HEK293 (cell line): ENCODE measurements around the gene KRTCAP2.

ENCODE experiments used
- CTCF ChIA-PET: fragments of 350-600 bp; formaldehyde crosslinking; extraction: SDS; loops from one replicate; lab custom pipeline; 2021; ENCODE audit warnings: antibody characterized with exemption; lab: Yijun Ruan, JAX
- POLR2A ChIA-PET: fragments of 300-600 bp; formaldehyde crosslinking; extraction: SDS; loops from one replicate; lab custom pipeline; 2020; ENCODE audit warnings: antibody characterized with exemption, inconsistent platforms; lab: Yijun Ruan, JAX
- H3K27ac ChIP-seq: fragments of 200-500 bp; sonication (Bioruptor generic); 2 replicates; pipeline ENCODE4 v1.5.1; 2014; ENCODE audit warnings: low read depth, low read length, control low read depth, inconsistent platforms; ENCODE audit errors: extremely low read depth
- H3K36me3 ChIP-seq, 2 experiments: fragments of 200-500 bp in 1 of 2; sonication (Bioruptor generic) in 1 of 2; 1 replicate in 1 of 2; 2 replicates in 1 of 2; pipeline ENCODE4 v1.5.1; 2014 to 2017; ENCODE audit warnings: inconsistent platforms in 2 of 2, low read length in 2 of 2; ENCODE audit not compliant: control insufficient read depth in 2 of 2, insufficient read depth in 1 of 2
- H3K4me1 ChIP-seq: fragments of 200-500 bp; sonication (Bioruptor generic); 2 replicates; pipeline ENCODE4 v1.5.1; 2014; ENCODE audit warnings: mild to moderate bottlenecking, low read length, inconsistent platforms; ENCODE audit not compliant: control insufficient read depth, insufficient read depth
- H3K4me3 ChIP-seq: 2 replicates; pipeline ENCODE4 v1.5.1; 2011; ENCODE audit warnings: low read depth, mild to moderate bottlenecking, control low read depth, low read length, moderate library complexity
- H3K9me3 ChIP-seq: fragments of 200-500 bp; sonication (Bioruptor generic); 2 replicates; pipeline ENCODE4 v1.5.1; 2014; ENCODE audit warnings: low read depth, low read length, inconsistent platforms; ENCODE audit not compliant: control insufficient read depth, insufficient read depth
- HOXC10 ChIP-seq: sonication (generic); formaldehyde crosslinking; IDR thresholded peaks from 2 replicates; pipeline ENCODE4 v1.8.1; 2023; ENCODE audit warnings: mild to moderate bottlenecking, missing genetic modification reagents
- HOXD13 ChIP-seq: sonication (generic); formaldehyde crosslinking; IDR thresholded peaks from 2 replicates; pipeline ENCODE4 v1.8.0; 2022; ENCODE audit warnings: missing genetic modification reagents, borderline replicate concordance
- KLF16 ChIP-seq: fragments of 450-650 bp; formaldehyde crosslinking; IDR thresholded peaks from 2 replicates; pipeline ENCODE4 v1.5.1; 2017; ENCODE audit warnings: missing biosample characterization, missing genetic modification characterization
- OVOL3 ChIP-seq: fragments of 450-650 bp; formaldehyde crosslinking; IDR thresholded peaks from 2 replicates; pipeline ENCODE4 v1.5.1; 2016; ENCODE audit warnings: missing biosample characterization, missing genetic modification characterization
- SP3 ChIP-seq: fragments of 450-650 bp; formaldehyde crosslinking; IDR thresholded peaks from 2 replicates; pipeline ENCODE4 v1.5.1; 2016; ENCODE audit warnings: missing biosample characterization, missing genetic modification characterization
- ZFP37 ChIP-seq: fragments of 450-650 bp; formaldehyde crosslinking; IDR thresholded peaks from 2 replicates; pipeline ENCODE4 v1.5.1; 2016; ENCODE audit warnings: missing biosample characterization, missing genetic modification characterization
- ZFP41 ChIP-seq: fragments of 450-650 bp; formaldehyde crosslinking; IDR thresholded peaks from 2 replicates; pipeline ENCODE4 v1.5.1; 2016; ENCODE audit warnings: missing biosample characterization, missing genetic modification characterization, borderline replicate concordance
- ZNF114 ChIP-seq: fragments of 450-650 bp; formaldehyde crosslinking; IDR thresholded peaks from 2 replicates; pipeline ENCODE4 v1.5.0; 2017; ENCODE audit warnings: missing biosample characterization, missing genetic modification characterization
- ZNF248 ChIP-seq: fragments of 450-650 bp; formaldehyde crosslinking; IDR thresholded peaks from 2 replicates; pipeline ENCODE4 v1.5.1; 2017; ENCODE audit warnings: missing biosample characterization, missing genetic modification characterization
- ZNF394 ChIP-seq: fragments of 450-650 bp; formaldehyde crosslinking; IDR thresholded peaks from 2 replicates; pipeline ENCODE4 v1.5.1; 2016; ENCODE audit warnings: missing biosample characterization, missing genetic modification characterization, mild to moderate bottlenecking, moderate library complexity, borderline replicate concordance
- ZNF48 ChIP-seq: fragments of 450-650 bp; formaldehyde crosslinking; IDR thresholded peaks from 2 replicates; pipeline ENCODE4 v1.5.1; 2016; ENCODE audit warnings: missing biosample characterization, missing genetic modification characterization
- ZNF560 ChIP-seq: fragments of 450-650 bp; formaldehyde crosslinking; IDR thresholded peaks from 2 replicates; pipeline ENCODE4 v1.5.1; 2017; ENCODE audit warnings: missing biosample characterization, missing genetic modification characterization, borderline replicate concordance
- ZNF600 ChIP-seq: fragments of 450-650 bp; formaldehyde crosslinking; IDR thresholded peaks from 2 replicates; pipeline ENCODE4 v1.5.1; 2016; ENCODE audit warnings: missing biosample characterization, missing genetic modification characterization
- ZNF621 ChIP-seq: fragments of 450-650 bp; formaldehyde crosslinking; IDR thresholded peaks from 2 replicates; pipeline ENCODE4 v1.5.1; 2017; ENCODE audit warnings: missing biosample characterization, missing genetic modification characterization
- ZNF660 ChIP-seq: fragments of 450-650 bp; IDR thresholded peaks from 2 replicates; pipeline ENCODE4 v1.5.1; 2018; ENCODE audit warnings: missing biosample characterization, mild to moderate bottlenecking, missing genetic modification characterization
- ZNF76 ChIP-seq: fragments of 450-650 bp; formaldehyde crosslinking; IDR thresholded peaks from 2 replicates; pipeline ENCODE4; 2016; ENCODE audit warnings: low read depth, missing biosample characterization, missing genetic modification characterization, borderline replicate concordance
- ZNF777 ChIP-seq: fragments of 450-650 bp; formaldehyde crosslinking; IDR thresholded peaks from 2 replicates; pipeline ENCODE4 v1.5.1; 2017; ENCODE audit warnings: missing biosample characterization, missing genetic modification characterization, borderline replicate concordance
- TF ChIP-seq, protein P1 (sequence below): fragments of 450-650 bp; formaldehyde crosslinking; IDR thresholded peaks from 2 replicates; pipeline ENCODE4 v1.5.1; 2016; ENCODE audit warnings: missing biosample characterization, missing genetic modification characterization, low read depth
- TF ChIP-seq, protein P2 (sequence below): fragments of 450-650 bp; formaldehyde crosslinking; IDR thresholded peaks from 2 replicates; pipeline ENCODE4 v1.5.1; 2016; ENCODE audit warnings: missing biosample characterization, missing genetic modification characterization
- TF ChIP-seq, protein P3 (sequence below): fragments of 450-650 bp; formaldehyde crosslinking; conservative IDR thresholded peaks from 2 replicates; pipeline ENCODE4 v1.5.1; 2016; ENCODE audit warnings: low read depth, missing biosample characterization, missing genetic modification characterization

Gene KRTCAP2

DNA sequence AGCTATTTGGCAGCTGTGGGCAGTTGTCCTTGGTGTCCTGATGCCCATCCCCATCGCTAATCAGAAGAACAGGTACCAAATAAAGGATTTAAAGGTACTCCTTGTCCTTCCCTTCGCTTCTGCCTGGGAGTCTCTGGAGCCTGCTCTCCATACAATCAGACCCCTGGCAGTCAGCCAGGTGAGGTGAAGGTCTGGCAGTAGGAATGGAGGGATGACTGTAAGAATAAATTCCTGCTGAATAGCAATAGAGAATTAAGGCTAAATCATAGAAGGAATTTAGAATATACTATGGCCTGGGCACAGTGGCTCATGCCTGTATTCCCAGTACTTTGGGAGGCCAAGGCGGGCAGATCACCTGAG is 25.4 kb upstream of the KRTCAP2 start:
- POLR2A ChIA-PET = no interaction called here
- no peaks in the 10 kb centered on the region for H3K9me3 ChIP-seq
- CTCF ChIA-PET = interaction anchor here (0.6 to 1.4 kb wide), 2 partner anchors 23 to 30 kb away, joined by 3 read pairs; no protein-coding TSS in a partner anchor
- TF ChIP-seq ZNF114 (tag by site-specific recombination) = no peak
- no peak for TF ChIP-seq ZNF48 (tag by site-specific recombination)
- TF ChIP-seq HOXC10 = no peak
- TF ChIP-seq, protein P1, sequence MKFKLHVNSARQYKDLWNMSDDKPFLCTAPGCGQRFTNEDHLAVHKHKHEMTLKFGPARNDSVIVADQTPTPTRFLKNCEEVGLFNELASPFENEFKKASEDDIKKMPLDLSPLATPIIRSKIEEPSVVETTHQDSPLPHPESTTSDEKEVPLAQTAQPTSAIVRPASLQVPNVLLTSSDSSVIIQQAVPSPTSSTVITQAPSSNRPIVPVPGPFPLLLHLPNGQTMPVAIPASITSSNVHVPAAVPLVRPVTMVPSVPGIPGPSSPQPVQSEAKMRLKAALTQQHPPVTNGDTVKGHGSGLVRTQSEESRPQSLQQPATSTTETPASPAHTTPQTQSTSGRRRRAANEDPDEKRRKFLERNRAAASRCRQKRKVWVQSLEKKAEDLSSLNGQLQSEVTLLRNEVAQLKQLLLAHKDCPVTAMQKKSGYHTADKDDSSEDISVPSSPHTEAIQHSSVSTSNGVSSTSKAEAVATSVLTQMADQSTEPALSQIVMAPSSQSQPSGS (tag by site-specific recombination) = no peak
- no peak for TF ChIP-seq ZFP41 (tag by site-specific recombination)
- no peak for TF ChIP-seq ZNF600 (tag by site-specific recombination)
- TF ChIP-seq ZNF777 (tag by site-specific recombination) = no peak
- TF ChIP-seq SP3 (tag by site-specific recombination) = no peak
- TF ChIP-seq, protein P2, sequence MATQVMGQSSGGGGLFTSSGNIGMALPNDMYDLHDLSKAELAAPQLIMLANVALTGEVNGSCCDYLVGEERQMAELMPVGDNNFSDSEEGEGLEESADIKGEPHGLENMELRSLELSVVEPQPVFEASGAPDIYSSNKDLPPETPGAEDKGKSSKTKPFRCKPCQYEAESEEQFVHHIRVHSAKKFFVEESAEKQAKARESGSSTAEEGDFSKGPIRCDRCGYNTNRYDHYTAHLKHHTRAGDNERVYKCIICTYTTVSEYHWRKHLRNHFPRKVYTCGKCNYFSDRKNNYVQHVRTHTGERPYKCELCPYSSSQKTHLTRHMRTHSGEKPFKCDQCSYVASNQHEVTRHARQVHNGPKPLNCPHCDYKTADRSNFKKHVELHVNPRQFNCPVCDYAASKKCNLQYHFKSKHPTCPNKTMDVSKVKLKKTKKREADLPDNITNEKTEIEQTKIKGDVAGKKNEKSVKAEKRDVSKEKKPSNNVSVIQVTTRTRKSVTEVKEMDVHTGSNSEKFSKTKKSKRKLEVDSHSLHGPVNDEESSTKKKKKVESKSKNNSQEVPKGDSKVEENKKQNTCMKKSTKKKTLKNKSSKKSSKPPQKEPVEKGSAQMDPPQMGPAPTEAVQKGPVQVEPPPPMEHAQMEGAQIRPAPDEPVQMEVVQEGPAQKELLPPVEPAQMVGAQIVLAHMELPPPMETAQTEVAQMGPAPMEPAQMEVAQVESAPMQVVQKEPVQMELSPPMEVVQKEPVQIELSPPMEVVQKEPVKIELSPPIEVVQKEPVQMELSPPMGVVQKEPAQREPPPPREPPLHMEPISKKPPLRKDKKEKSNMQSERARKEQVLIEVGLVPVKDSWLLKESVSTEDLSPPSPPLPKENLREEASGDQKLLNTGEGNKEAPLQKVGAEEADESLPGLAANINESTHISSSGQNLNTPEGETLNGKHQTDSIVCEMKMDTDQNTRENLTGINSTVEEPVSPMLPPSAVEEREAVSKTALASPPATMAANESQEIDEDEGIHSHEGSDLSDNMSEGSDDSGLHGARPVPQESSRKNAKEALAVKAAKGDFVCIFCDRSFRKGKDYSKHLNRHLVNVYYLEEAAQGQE (tag by site-specific recombination) = no peak
- no peak for TF ChIP-seq ZNF660 (tag by site-specific recombination)
- no peak for TF ChIP-seq ZNF621 (tag by site-specific recombination)
- TF ChIP-seq ZNF394 = no peak
- no peak for TF ChIP-seq HOXD13
- no peak for TF ChIP-seq ZNF248
- TF ChIP-seq ZFP37 (tag by site-specific recombination) = no peak
- TF ChIP-seq ZNF560 (tag by site-specific recombination) = no peak
- no peak for TF ChIP-seq ZNF76 (tag by site-specific recombination)
- no peak for TF ChIP-seq OVOL3 (tag by site-specific recombination)
- no peak overlapping the region for H3K27ac ChIP-seq
- H3K36me3 ChIP-seq = peaks cover 0 to 52% of the 10 kb centered on the region in 2 experiments; a peak in 1 of 3 replicates
- H3K4me1 ChIP-seq = no peaks in the 10 kb centered on the region
- H3K4me3 ChIP-seq = no peak overlapping the region

DNA sequence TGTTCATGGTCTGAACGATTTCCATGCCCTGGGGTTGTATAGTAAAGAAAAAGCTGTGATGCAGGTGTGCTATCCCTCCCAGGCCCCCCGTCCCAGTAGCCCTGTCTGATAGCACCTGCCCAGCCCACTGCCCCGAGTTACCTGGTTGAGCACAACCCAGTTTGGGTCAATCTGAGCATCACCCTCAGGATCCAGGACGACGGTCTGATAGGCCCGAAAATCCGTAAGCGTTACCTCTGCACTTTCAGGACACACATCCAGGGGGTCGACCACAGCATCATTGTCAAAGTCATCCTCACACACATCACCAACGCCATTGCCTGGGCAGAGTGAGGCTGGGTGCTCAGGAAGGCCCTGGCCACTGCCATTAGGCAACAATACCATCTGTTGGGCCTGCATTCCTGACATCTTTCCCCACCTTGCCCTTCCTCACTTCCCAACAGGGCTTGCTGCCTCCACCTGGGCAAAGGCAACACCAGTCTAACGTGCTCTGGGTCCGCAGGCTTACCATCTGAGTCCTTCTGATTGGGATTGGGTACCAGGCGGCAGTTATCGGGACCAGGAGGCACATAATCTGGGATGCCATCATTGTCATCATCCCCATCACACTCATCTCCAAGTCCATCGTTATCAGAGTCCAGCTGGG is 24.9 kb upstream of the KRTCAP2 start:
- Histone ChIP-seq H3K4me1 (peaks cover 3% of the 10 kb centered on the region; the same call in 1 of the 2 replicates), H3K36me3 (peaks cover 0 to 52% of the 10 kb centered on the region in 2 experiments; a peak in 1 of 3 replicates), H3K4me3 (no peak overlapping the region), H3K27ac (no peak overlapping the region), H3K9me3 (no peaks in the 10 kb centered on the region)
- no peak for TF ChIP-seq KLF16
- TF ChIP-seq, protein P3, sequence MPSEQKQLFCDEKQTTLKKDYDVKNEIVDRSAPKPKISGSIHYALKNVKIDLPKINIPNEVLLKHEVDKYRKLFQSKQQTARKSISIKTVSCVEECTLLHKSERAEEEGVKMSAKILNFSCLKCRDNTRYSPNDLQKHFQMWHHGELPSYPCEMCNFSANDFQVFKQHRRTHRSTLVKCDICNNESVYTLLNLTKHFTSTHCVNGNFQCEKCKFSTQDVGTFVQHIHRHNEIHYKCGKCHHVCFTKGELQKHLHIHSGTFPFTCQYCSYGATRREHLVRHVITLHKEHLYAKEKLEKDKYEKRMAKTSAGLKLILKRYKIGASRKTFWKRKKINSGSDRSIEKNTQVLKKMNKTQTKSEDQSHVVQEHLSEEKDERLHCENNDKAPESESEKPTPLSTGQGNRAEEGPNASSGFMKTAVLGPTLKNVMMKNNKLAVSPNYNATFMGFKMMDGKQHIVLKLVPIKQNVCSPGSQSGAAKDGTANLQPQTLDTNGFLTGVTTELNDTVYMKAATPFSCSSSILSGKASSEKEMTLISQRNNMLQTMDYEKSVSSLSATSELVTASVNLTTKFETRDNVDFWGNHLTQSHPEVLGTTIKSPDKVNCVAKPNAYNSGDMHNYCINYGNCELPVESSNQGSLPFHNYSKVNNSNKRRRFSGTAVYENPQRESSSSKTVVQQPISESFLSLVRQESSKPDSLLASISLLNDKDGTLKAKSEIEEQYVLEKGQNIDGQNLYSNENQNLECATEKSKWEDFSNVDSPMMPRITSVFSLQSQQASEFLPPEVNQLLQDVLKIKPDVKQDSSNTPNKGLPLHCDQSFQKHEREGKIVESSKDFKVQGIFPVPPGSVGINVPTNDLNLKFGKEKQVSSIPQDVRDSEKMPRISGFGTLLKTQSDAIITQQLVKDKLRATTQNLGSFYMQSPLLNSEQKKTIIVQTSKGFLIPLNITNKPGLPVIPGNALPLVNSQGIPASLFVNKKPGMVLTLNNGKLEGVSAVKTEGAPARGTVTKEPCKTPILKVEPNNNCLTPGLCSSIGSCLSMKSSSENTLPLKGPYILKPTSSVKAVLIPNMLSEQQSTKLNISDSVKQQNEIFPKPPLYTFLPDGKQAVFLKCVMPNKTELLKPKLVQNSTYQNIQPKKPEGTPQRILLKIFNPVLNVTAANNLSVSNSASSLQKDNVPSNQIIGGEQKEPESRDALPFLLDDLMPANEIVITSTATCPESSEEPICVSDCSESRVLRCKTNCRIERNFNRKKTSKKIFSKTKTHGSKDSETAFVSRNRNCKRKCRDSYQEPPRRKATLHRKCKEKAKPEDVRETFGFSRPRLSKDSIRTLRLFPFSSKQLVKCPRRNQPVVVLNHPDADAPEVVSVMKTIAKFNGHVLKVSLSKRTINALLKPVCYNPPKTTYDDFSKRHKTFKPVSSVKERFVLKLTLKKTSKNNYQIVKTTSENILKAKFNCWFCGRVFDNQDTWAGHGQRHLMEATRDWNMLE (tag by site-specific recombination) = no peak
- ChIA-PET POLR2A (no interaction called here), CTCF (interaction anchor here (1.4 kb wide), 1 partner anchor 23 kb away, joined by 3 read pairs; no protein-coding TSS in a partner anchor)
